ENCODE measurements around the gene CCDC71L.

DNA sequence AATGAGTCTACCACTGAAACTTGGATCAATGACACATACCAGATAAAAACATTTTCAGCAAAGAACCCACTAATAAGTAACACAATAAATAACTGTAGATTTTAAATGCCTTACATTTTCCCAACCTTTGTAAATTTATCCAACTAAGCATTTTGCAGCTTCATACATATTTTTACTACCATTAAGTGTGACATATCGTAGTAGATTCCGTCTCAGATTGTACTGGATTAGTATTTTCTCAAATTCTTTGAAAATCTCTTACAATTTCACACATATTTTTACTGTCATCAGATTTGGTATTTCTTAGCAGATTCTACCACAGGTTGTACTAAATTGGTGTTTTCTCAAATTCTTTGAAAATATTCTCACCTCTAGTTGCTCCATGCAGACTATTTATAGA, 26.0 kb downstream of the CCDC71L start:
- no peak for TF ChIP-seq POLR2A (IDR thresholded peaks at IDR 0.05)
- TF ChIP-seq, protein P1, sequence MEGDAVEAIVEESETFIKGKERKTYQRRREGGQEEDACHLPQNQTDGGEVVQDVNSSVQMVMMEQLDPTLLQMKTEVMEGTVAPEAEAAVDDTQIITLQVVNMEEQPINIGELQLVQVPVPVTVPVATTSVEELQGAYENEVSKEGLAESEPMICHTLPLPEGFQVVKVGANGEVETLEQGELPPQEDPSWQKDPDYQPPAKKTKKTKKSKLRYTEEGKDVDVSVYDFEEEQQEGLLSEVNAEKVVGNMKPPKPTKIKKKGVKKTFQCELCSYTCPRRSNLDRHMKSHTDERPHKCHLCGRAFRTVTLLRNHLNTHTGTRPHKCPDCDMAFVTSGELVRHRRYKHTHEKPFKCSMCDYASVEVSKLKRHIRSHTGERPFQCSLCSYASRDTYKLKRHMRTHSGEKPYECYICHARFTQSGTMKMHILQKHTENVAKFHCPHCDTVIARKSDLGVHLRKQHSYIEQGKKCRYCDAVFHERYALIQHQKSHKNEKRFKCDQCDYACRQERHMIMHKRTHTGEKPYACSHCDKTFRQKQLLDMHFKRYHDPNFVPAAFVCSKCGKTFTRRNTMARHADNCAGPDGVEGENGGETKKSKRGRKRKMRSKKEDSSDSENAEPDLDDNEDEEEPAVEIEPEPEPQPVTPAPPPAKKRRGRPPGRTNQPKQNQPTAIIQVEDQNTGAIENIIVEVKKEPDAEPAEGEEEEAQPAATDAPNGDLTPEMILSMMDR (IDR thresholded peaks at IDR 0.05), result no peak
